CD14-positive monocyte (primary cell): ENCODE results near the gene MMGT1. TPM values are rescaled to one million over a fixed set of nuclear protein-coding genes. Genes with fewer than 3 reads are reported as not detected.

Experiments
- DNase-seq, 3 donors: peaks; one replicate each; pipeline ENCODE4 v3.0.0-alpha.2; 2011 to 2022
- H2AFZ ChIP-seq: 2 replicates; pipeline ENCODE4 v1.6.0; 2012; ENCODE audit warnings: mild to moderate bottlenecking, low read depth, low read length, inconsistent platforms; ENCODE audit not compliant: insufficient read depth, poor library complexity, severe bottlenecking
- H3K27ac ChIP-seq, 2 donors: 1 replicate in 1 of 2; 2 replicates in 1 of 2; pipeline ENCODE4 v1.5.1; 2012 to 2013; ENCODE audit warnings: low read length in 2 of 2, control low read depth in 1 of 2, inconsistent platforms in 1 of 2, low read depth in 1 of 2, mild to moderate bottlenecking in 1 of 2
- H3K27me3 ChIP-seq, 2 donors: one replicate each; pipeline versions ENCODE4 v1.6.0 to v1.6.1; 2011 to 2013; ENCODE audit warnings: low read length in 2 of 2; ENCODE audit not compliant: control insufficient read depth in 2 of 2, insufficient read depth in 2 of 2
- H3K36me3 ChIP-seq, 2 donors: replicated peaks in 1 of 2; 1 replicate in 1 of 2; 2 replicates in 1 of 2; pipeline versions ENCODE4 v1.5.1 to v1.6.1; 2012 to 2013; ENCODE audit warnings: low read length in 2 of 2, control low read depth in 1 of 2, inconsistent platforms in 1 of 2, mild to moderate bottlenecking in 1 of 2; ENCODE audit not compliant: insufficient read depth in 2 of 2, control insufficient read depth in 1 of 2
- H3K4me1 ChIP-seq, 2 donors: 1 replicate in 1 of 2; 2 replicates in 1 of 2; pipeline versions ENCODE4 v1.5.1 to v1.6.1; 2012 to 2013; ENCODE audit warnings: low read length in 2 of 2, control low read depth in 1 of 2, inconsistent platforms in 1 of 2, mild to moderate bottlenecking in 1 of 2, moderate library complexity in 1 of 2; ENCODE audit not compliant: insufficient read depth in 2 of 2, control insufficient read depth in 1 of 2
- H3K4me2 ChIP-seq: replicated peaks from 2 replicates; pipeline ENCODE3; 2012; ENCODE audit warnings: low read length, moderate library complexity, mild to moderate bottlenecking; ENCODE audit not compliant: poor library complexity, severe bottlenecking; ENCODE audit errors: extremely low read depth
- H3K4me3 ChIP-seq, 3 experiments: fragments of 200-600 bp in 1 of 3; sonication (generic) in 1 of 3; replicated peaks in 1 of 3; 1 replicate in 2 of 3; 2 replicates in 1 of 3; pipeline ENCODE4 v1.5.1; 2011 to 2013; ENCODE audit warnings: low read length in 3 of 3, mild to moderate bottlenecking in 3 of 3, control low read depth in 2 of 3, low read depth in 2 of 3, inconsistent platforms in 1 of 3, moderate library complexity in 1 of 3
- H3K79me2 ChIP-seq: 2 replicates; pipeline ENCODE4 v1.6.0; 2012; ENCODE audit warnings: mild to moderate bottlenecking, control low read depth, inconsistent platforms, low read length, moderate library complexity; ENCODE audit not compliant: insufficient read depth
- H3K9ac ChIP-seq: 2 replicates; pipeline ENCODE4 v1.6.0; 2017; ENCODE audit warnings: low read length, mild to moderate bottlenecking; ENCODE audit not compliant: insufficient read depth, poor library complexity, severe bottlenecking
- H3K9me3 ChIP-seq, 2 donors: replicated peaks in 1 of 2; 1 replicate in 1 of 2; 2 replicates in 1 of 2; pipeline versions ENCODE4 v1.5.1 to v1.6.1; 2012 to 2013; ENCODE audit warnings: low read length in 2 of 2, control low read depth in 1 of 2; ENCODE audit not compliant: control insufficient read depth in 1 of 2, insufficient read depth in 1 of 2
- H4K20me1 ChIP-seq: 2 replicates; pipeline ENCODE4 v1.6.0; 2012; ENCODE audit warnings: mild to moderate bottlenecking, low read length, control low read depth, moderate library complexity; ENCODE audit not compliant: insufficient read depth
- H3K27ac Mint-ChIP-seq, 7 donors: one replicate each; pipeline ENCODE4 v1.8.0; 2020; ENCODE audit warnings: mild to moderate bottlenecking in 7 of 7, mixed read lengths in 7 of 7, moderate library complexity in 6 of 7, inconsistent platforms in 2 of 7
- H3K27me3 Mint-ChIP-seq, 3 donors: one replicate each; pipeline ENCODE4 v1.8.0; 2021 to 2022; ENCODE audit warnings: low read depth in 3 of 3, mild to moderate bottlenecking in 3 of 3, mixed read lengths in 3 of 3, moderate library complexity in 3 of 3, inconsistent platforms in 1 of 3
- H3K36me3 Mint-ChIP-seq, 2 donors: one replicate each; pipeline ENCODE4 v1.8.0; 2020; ENCODE audit warnings: mixed read lengths in 2 of 2, inconsistent platforms in 1 of 2, mild to moderate bottlenecking in 1 of 2
- H3K4me1 Mint-ChIP-seq: one replicate; pipeline ENCODE4 v1.8.0; 2020; ENCODE audit warnings: mild to moderate bottlenecking, mixed read lengths
- H3K4me3 Mint-ChIP-seq, 2 donors: one replicate each; pipeline ENCODE4 v1.8.0; 2020; ENCODE audit warnings: mild to moderate bottlenecking in 2 of 2, mixed read lengths in 2 of 2, moderate library complexity in 1 of 2
- H3K9me3 Mint-ChIP-seq, 7 donors: one replicate each; pipeline ENCODE4 v1.8.0; 2020 to 2022; ENCODE audit warnings: mixed read lengths in 7 of 7, mild to moderate bottlenecking in 6 of 7, moderate library complexity in 6 of 7, inconsistent platforms in 2 of 7
- WGBS: methylation state at CpG from one replicate; pipeline ENCODE4 v1.1.5; 2013; ENCODE audit warnings: missing lambda C conversion rate; ENCODE audit not compliant: insufficient coverage; 5-methylcytosine and 5-hydroxymethylcytosine counted together
- intact Hi-C, 2 donors: fragments of 100-400 bp; cut with micrococcal nuclease; formaldehyde crosslinking; loops; one replicate each; pipeline versions ENCODE4 v1.15.0 to v1.15.1; 2023
- polyA plus RNA-seq, 3 donors: library from polyadenylated mRNA; depleted of rRNA in 1 of 3; unstranded in 2 of 3; stranded (reverse) in 1 of 3; fragments of 300-500 nt in 2 of 3; fragments of >200 nt in 1 of 3; fragmentation: Illumina TruSeq in 2 of 3; gene quantifications; 1 replicate in 2 of 3; 2 replicates in 1 of 3; pipeline ENCODE4 v1.2.3, GENCODE V29; 2012 to 2021
- TF ChIP-seq, protein P1 (sequence below): fragments of 200-600 bp; IDR thresholded peaks from one replicate; pipeline ENCODE4 v1.8.0; 2022; ENCODE audit warnings: antibody characterized with exemption, mild to moderate bottlenecking

Gene MMGT1
- polyA plus RNA-seq, 3 donors: 11.7 to 14.2 (median 11.8) TPM

DNA sequence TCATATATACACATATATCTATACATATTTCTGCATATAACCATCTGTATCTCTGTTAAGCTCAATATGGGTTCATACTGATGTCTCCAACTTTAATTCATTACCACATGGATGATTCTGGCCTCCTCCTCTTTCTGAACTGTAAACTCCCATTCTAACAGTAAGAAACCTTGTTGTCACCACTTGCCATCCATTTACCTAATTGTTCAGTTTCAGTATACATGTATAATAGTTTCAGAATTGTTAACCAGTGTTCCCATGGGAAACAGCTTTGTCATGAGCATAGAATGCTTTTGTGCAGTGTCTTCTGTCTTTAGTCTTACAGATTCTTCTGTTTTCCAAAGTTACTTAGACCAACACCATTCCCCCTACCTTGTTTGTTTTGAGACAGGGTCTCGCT, 47.4 kb upstream of the MMGT1 start:
- Histone ChIP-seq H3K27ac (no peak overlapping the region), H3K27me3 (no peaks in the 10 kb centered on the region), H3K79me2 (no peaks in the 10 kb centered on the region), H3K4me1 (no peaks in the 10 kb centered on the region), H2AFZ (no peak overlapping the region), H3K4me3 (no peak overlapping the region), H3K9me3 (no peaks in the 10 kb centered on the region), H3K36me3 (peaks cover 33 to 72% of the 10 kb centered on the region in 2 donors), H4K20me1 (no peaks in the 10 kb centered on the region), H3K9ac (no peak overlapping the region), H3K4me2 (no peak overlapping the region)
- H3K4me1 Mint-ChIP-seq: no peaks in the 10 kb centered on the region
- no CpG with 5 or more reads among the region's 1 CpG for WGBS
- peak overlapping the region in 1 of 7 donors; percentile 26 for H3K27ac Mint-ChIP-seq
- peaks cover 0 to 3% (median 0%) of the 10 kb centered on the region in 7 donors for H3K9me3 Mint-ChIP-seq
- peaks cover 39 to 43% of the 10 kb centered on the region in 2 donors for H3K36me3 Mint-ChIP-seq
- intact Hi-C loops: no loop called here
- no peak overlapping the region for H3K4me3 Mint-ChIP-seq
- no peaks in the 10 kb centered on the region for H3K27me3 Mint-ChIP-seq
- no peak for DNase-seq
- TF ChIP-seq, protein P1, sequence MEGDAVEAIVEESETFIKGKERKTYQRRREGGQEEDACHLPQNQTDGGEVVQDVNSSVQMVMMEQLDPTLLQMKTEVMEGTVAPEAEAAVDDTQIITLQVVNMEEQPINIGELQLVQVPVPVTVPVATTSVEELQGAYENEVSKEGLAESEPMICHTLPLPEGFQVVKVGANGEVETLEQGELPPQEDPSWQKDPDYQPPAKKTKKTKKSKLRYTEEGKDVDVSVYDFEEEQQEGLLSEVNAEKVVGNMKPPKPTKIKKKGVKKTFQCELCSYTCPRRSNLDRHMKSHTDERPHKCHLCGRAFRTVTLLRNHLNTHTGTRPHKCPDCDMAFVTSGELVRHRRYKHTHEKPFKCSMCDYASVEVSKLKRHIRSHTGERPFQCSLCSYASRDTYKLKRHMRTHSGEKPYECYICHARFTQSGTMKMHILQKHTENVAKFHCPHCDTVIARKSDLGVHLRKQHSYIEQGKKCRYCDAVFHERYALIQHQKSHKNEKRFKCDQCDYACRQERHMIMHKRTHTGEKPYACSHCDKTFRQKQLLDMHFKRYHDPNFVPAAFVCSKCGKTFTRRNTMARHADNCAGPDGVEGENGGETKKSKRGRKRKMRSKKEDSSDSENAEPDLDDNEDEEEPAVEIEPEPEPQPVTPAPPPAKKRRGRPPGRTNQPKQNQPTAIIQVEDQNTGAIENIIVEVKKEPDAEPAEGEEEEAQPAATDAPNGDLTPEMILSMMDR: no peak

DNA sequence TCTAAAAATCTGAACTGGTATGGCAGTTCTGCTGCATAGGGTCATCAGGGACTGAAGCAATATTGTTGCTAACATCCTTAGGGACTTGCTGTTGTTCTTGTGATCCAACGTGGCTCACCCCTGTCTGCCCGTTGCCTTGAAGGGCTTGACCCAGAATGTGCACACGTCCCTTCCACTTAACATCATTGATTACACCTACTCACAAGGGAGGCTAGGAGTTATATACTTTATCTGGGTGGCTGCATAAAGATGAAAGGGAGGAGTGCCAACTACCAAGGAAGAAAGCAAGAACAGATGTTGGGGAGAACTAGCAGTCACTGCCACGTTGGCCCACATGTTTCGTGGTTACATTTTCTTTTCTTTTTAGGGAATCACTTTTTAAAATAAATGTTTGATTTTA, 45.4 kb upstream of the MMGT1 start:
- Histone ChIP-seq H3K9ac (no peak overlapping the region), H3K79me2 (no peaks in the 10 kb centered on the region), H3K36me3 (peaks cover 28 to 73% of the 10 kb centered on the region in 2 donors), H3K27me3 (no peaks in the 10 kb centered on the region), H3K4me3 (no peak overlapping the region), H4K20me1 (no peaks in the 10 kb centered on the region), H3K27ac (no peak overlapping the region), H3K4me1 (no peaks in the 10 kb centered on the region), H2AFZ (no peak overlapping the region), H3K9me3 (no peaks in the 10 kb centered on the region), H3K4me2 (no peak overlapping the region)
- Mint-ChIP-seq H3K27me3 (no peaks in the 10 kb centered on the region), H3K36me3 (peaks cover 41 to 43% of the 10 kb centered on the region in 2 donors), H3K4me1 (no peaks in the 10 kb centered on the region), H3K27ac (no peak overlapping the region), H3K9me3 (peaks cover 0 to 3% (median 0%) of the 10 kb centered on the region in 7 donors), H3K4me3 (no peak overlapping the region)
- TF ChIP-seq, protein P1: no peak
- no CpG with 5 or more reads among the region's 5 CpGs for WGBS
- no peak for DNase-seq
- intact Hi-C loops: no loop called here
